ENCODE results near the gene RPS6KA5. TPM values are rescaled to one million over a fixed set of nuclear protein-coding genes. Genes with fewer than 3 reads are reported as not detected.

RPS6KA5 gene
- total RNA-seq, 1 experiment from 2014 or later = 3.8 TPM

DNA sequence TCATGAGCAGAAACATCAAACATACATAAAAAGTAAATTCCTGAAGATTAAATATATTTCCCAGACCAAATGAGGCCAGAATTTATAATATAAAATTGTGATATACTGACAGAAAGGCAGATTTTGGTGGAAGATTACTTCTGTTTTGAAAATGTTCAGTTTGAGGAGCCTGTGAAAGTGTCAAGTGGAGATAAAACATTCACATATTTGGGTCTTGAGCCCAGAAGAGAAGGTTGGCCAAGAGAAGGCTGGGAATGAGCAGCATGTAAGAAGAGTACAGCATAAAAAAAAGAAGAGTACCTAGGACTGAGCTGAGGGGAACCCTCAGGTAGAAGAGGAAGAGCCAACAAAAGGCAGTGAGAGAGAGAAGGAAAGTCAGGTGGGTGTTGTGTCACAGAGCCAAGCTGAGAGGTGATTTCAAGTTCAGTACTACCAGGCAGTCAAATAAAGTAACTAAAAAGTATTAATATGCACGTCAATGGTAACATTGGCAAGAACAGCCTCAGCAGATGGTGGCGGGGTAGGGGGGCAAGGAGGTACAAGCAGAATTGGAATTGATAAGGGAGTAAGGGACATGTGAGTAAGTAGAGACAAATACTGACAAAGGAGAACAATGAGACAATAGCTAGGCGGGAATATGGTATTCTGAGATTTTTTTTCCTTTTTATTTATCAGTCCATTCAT, 123.5 kb downstream of the RPS6KA5 start:
- H4K5ac ChIP-seq (ENCODE audit: insufficient read length, low read depth, low read length) = no peak overlapping the region
- H2BK15ac ChIP-seq (ENCODE audit: low read depth, low read length) = no peak overlapping the region
- H3K4ac ChIP-seq (ENCODE audit: low read depth, low read length) = no peak overlapping the region
- no peak overlapping the region for H4K91ac ChIP-seq (ENCODE audit: insufficient read length, low read depth, low read length)
- H3K9me3 ChIP-seq (ENCODE audit: control insufficient read depth, low read depth, low read length) = peaks cover 10% of the 10 kb centered on the region
- H3K18ac ChIP-seq (ENCODE audit: insufficient read length, low read depth, low read length) = no peak overlapping the region
- H2BK5ac ChIP-seq (ENCODE audit: insufficient read length, low read length) = no peak overlapping the region
- H3K79me2 ChIP-seq (ENCODE audit: insufficient read depth, low read length) = no peaks in the 10 kb centered on the region
- no CpG with 5 or more reads among the region's 3 CpGs for WGBS (ENCODE audit: extremely low coverage, insufficient read length, low lambda C conversion rate)
- H3K4me1 ChIP-seq (ENCODE audit: insufficient read depth, low read length) = no peaks in the 10 kb centered on the region
- no peaks in the 10 kb centered on the region for H3K27me3 ChIP-seq (ENCODE audit: insufficient read depth, low read length)
- no peak overlapping the region for H4K8ac ChIP-seq (replicated peaks; ENCODE audit: insufficient read length, low read depth, low read length)
- H2AK5ac ChIP-seq (ENCODE audit: insufficient read length, low read length) = no peak overlapping the region
- no peak overlapping the region for H3K14ac ChIP-seq (ENCODE audit: insufficient read depth, low read length)
- Mint-ChIP-seq H3K4me1 (no peaks in the 10 kb centered on the region), H3K36me3 (ENCODE audit: insufficient read depth in 1 of 3, low read depth in 3 of 3) (peaks cover 31 to 41% (median 41%) of the 10 kb centered on the region in 3 experiments), H3K27me3 (ENCODE audit: low read depth) (no peaks in the 10 kb centered on the region; the same call in 1 of the 2 replicates), H3K4me3 (no peak overlapping the region), H3K9me3 (peaks cover 38 to 39% of the 10 kb centered on the region in 2 experiments), H3K27ac (no peak overlapping the region)
- H4K20me1 ChIP-seq (ENCODE audit: control insufficient read depth, insufficient read depth, insufficient read length) = no peaks in the 10 kb centered on the region
- H3K4me2 ChIP-seq (ENCODE audit: insufficient read depth, insufficient read length, low read length) = no peak overlapping the region
- H3K23ac ChIP-seq (ENCODE audit: insufficient read length, low read depth, low read length) = no peak overlapping the region
- no peak overlapping the region for H2AFZ ChIP-seq (ENCODE audit: low read length)
- no peak overlapping the region for H2BK120ac ChIP-seq (ENCODE audit: low read depth, low read length, poor library complexity, severe bottlenecking)
- H3T11ph ChIP-seq (ENCODE audit: low read length) = no peak overlapping the region
- H3K23me2 ChIP-seq (ENCODE audit: insufficient read length, low read depth, low read length, poor library complexity, severe bottlenecking) = no peaks in the 10 kb centered on the region
- H3K79me1 ChIP-seq (ENCODE audit: insufficient read depth, low read depth, low read length, poor library complexity, severe bottlenecking) = no peaks in the 10 kb centered on the region
- no peak overlapping the region for H2BK20ac ChIP-seq (ENCODE audit: low read depth, low read length, poor library complexity, severe bottlenecking)
- H3K27ac ChIP-seq (ENCODE audit: insufficient read length, low read depth, low read length) = no peak overlapping the region
- TF ChIP-seq, protein P1, sequence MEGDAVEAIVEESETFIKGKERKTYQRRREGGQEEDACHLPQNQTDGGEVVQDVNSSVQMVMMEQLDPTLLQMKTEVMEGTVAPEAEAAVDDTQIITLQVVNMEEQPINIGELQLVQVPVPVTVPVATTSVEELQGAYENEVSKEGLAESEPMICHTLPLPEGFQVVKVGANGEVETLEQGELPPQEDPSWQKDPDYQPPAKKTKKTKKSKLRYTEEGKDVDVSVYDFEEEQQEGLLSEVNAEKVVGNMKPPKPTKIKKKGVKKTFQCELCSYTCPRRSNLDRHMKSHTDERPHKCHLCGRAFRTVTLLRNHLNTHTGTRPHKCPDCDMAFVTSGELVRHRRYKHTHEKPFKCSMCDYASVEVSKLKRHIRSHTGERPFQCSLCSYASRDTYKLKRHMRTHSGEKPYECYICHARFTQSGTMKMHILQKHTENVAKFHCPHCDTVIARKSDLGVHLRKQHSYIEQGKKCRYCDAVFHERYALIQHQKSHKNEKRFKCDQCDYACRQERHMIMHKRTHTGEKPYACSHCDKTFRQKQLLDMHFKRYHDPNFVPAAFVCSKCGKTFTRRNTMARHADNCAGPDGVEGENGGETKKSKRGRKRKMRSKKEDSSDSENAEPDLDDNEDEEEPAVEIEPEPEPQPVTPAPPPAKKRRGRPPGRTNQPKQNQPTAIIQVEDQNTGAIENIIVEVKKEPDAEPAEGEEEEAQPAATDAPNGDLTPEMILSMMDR (conservative IDR thresholded peaks at IDR 0.05) = no peak
- no peak overlapping the region for H3K56ac ChIP-seq (ENCODE audit: insufficient read length, low read depth, low read length)
- H2BK12ac ChIP-seq (ENCODE audit: insufficient read length, low read depth, low read length) = no peak overlapping the region
- DNase-seq = no peak
- H3K9ac ChIP-seq (ENCODE audit: extremely low read depth, insufficient read length, low read length) = no peak overlapping the region
